SK-N-MC (cell line): Measurements from ENCODE around the gene SPTBN2.

ENCODE experiments used
- DNase-seq: peaks from one replicate; pipeline ENCODE4 v3.0.0-alpha.2; 2011; ENCODE audit warnings: low read depth, low spot score
- H3K27ac ChIP-seq: fragments of 200-600 bp; sonication (generic); 2 replicates; pipeline ENCODE4 v1.5.1; 2016; ENCODE audit warnings: mixed run types
- H3K36me3 ChIP-seq: fragments of 200-600 bp; sonication (generic); 2 replicates; pipeline ENCODE4 v1.6.1; 2017; ENCODE audit warnings: antibody characterized with exemption, low read length, mixed read lengths; ENCODE audit not compliant: insufficient read depth
- H3K4me3 ChIP-seq: fragments of 200-600 bp; sonication (generic); 2 replicates; pipeline ENCODE4 v1.5.1; 2016
- H3K9ac ChIP-seq: fragments of 200-600 bp; sonication (generic); 2 replicates; pipeline ENCODE4 v1.8.0; 2017; ENCODE audit warnings: mixed run types, mixed read lengths; ENCODE audit not compliant: insufficient read length
- H3K9me3 ChIP-seq: fragments of 200-600 bp; sonication (generic); 2 replicates; pipeline ENCODE4 v1.6.1; 2017; ENCODE audit warnings: low read depth, mild to moderate bottlenecking, antibody characterized with exemption, low read length, moderate library complexity, mixed read lengths
- EZH2 ChIP-seq: fragments of 200-600 bp; sonication (generic); IDR thresholded peaks from one replicate; pipeline ENCODE4 v1.6.1; 2017; ENCODE audit warnings: antibody characterized with exemption
- FOXP2 ChIP-seq: optimal IDR thresholded peaks from 2 replicates; pipeline ENCODE3; 2011; ENCODE audit warnings: mild to moderate bottlenecking, moderate library complexity; ENCODE audit not compliant: insufficient read depth; ENCODE audit errors: extremely low read length, control extremely low read depth
- POLR2AphosphoS5 ChIP-seq: IDR thresholded peaks from 2 replicates; pipeline ENCODE4 v1.6.1; 2012; ENCODE audit warnings: mild to moderate bottlenecking, low read depth, low read length, borderline replicate concordance

Gene SPTBN2

DNA sequence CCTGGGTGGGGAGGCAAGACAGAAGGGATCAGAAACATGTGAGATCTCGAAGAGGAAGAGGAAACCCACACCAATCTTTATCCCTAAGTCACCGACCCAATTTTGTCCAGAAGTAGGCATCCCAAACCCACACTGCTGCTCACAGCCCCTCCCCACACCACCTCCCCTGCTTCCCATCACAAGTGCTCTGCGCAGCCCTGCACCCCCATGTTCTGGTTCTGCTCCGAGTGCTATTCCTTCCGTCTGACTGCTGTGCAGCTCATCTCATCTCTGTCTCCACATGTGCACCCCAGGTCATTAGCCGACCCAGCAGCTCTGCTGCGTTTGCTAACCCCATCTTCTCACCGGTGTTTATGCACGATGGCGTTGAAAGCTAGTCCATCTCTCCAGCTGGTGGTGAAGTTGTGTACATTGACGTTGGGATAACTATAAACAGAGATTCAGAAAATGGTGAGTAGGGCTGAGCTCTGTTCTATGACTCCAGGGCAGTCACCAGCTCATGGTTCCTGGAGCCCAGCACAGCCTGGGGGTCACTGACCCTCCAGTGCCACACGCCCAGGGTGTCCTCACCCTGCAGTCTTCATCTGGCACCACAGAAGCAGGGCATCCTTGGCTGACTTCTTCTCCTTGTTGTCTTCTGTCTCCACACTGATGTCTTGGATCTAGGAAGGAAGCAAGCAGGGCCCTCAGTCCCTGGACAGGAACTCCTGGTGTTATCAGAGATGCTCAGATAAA lies 15.1 kb downstream of the SPTBN2 start:
- H3K27ac ChIP-seq = no peak overlapping the region
- TF ChIP-seq POLR2AphosphoS5 (no peak), EZH2 (no peak), FOXP2 (no peak)
- H3K9ac ChIP-seq = no peak overlapping the region
- H3K9me3 ChIP-seq = no peaks in the 10 kb centered on the region
- no peak for DNase-seq
- H3K36me3 ChIP-seq = peaks cover 75% of the 10 kb centered on the region
- no peak overlapping the region for H3K4me3 ChIP-seq

DNA sequence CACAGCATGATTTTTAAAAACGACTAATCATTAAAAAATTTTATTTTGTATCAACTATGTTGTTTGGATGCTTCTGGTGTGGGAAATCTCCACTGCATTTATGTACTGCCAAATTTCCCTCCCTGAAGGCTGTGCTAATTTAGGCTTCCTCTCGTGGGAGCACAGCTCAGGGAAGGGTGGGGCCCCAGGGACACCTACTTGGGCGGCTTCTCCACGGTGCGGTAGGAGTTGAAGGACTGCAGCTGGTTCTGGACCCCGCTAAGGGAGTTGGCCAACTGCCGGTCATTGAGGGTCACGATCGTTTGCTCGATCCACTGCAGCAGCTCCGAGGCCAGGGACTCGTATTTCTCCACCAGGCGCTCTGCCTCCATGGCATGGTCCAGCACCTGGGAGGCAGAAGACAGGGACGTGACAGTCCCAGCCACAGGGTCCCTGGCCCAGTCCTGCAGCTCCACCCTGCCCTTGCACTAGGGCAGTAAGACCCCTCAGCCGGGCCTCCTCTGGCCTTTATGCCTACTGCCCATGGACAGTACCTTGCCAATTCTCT lies 18.6 kb downstream of the SPTBN2 start:
- Histone ChIP-seq H3K4me3 (no peak overlapping the region), H3K36me3 (peaks cover 86% of the 10 kb centered on the region)
- TF ChIP-seq EZH2 = no peak
- no peak for TF ChIP-seq POLR2AphosphoS5
- TF ChIP-seq FOXP2 = no peak

DNA sequence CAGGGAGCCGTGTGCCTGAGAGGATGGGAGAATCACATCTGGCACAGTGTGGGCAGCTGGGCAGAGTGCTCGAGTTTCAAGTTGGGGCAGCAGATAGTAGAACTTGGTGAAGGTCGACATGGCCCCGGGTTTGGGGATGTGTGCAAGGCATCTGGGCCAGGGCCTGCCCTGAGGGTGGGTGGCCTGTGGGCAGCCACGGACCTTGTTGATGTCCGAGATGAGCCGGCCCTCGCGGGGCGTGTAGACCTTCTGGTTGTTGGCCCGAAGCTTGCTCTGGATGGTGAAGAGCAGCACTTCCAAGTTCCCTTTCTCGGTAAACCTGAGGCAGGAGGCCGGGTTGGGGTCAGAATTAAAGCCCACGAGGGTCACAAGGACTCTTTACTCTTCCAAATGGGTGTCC lies 20.3 kb downstream of the SPTBN2 start:
- Histone ChIP-seq H3K4me3 (no peak overlapping the region), H3K9ac (no peak overlapping the region), H3K36me3 (peaks cover 75% of the 10 kb centered on the region), H3K27ac (no peak overlapping the region), H3K9me3 (no peaks in the 10 kb centered on the region)
- TF ChIP-seq EZH2 (no peak), FOXP2 (no peak), POLR2AphosphoS5 (no peak)
- DNase-seq = no peak

More for the DNA sequence above, 18.6 kb downstream of the SPTBN2 start:
- no peak overlapping the region for H3K9ac ChIP-seq
- DNase-seq = no peak
- H3K9me3 ChIP-seq = no peaks in the 10 kb centered on the region
- no peak overlapping the region for H3K27ac ChIP-seq

DNA sequence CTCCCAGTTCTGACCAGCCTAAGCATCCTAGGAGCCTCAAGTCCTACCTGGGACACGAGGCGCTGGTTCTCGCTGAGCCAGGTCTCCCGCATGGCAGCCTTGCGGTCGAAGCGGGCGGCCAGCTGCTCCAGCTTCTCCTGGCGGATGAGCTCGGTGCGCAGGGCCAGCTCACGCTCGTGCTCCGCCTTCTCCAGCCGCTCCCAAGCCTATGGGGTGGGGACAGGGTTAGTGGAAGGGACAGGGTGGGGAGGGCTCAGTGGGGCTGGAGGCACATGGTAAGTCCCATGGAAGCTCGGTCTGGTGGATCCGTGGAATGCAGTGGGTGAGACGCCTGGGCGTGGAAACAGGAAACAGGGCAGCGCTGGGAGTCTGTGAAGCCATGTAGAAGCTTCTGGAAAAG lies 20.9 kb downstream of the SPTBN2 start:
- no peaks in the 10 kb centered on the region for H3K9me3 ChIP-seq
- TF ChIP-seq EZH2 (no peak), POLR2AphosphoS5 (no peak), FOXP2 (no peak)
- H3K27ac ChIP-seq = no peak overlapping the region
- H3K4me3 ChIP-seq = no peak overlapping the region
- no peak overlapping the region for H3K9ac ChIP-seq
- H3K36me3 ChIP-seq = peaks cover 69% of the 10 kb centered on the region
- no peak for DNase-seq

DNA sequence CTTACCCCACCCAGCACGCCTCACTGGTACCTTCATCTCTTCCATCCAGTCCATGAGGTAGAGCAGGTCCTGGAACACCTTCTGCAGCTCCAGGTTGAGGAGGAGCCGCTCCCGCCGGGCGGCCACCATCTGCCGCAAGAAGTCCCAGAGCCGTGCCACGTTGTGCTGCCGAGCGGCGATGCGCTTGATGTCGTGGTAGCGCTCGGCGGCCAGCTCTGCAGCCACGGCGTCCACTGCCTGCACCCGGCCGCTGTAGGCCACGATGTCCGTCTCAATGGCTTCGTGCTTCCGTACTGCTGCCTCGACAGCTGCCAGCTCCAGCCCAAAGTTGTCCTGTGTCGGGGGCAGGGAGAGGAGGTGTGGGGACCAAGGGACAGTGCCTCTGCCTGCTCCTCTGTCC lies 21.5 kb downstream of the SPTBN2 start:
- no peak for DNase-seq
- Histone ChIP-seq H3K9me3 (no peaks in the 10 kb centered on the region), H3K27ac (no peak overlapping the region), H3K4me3 (no peak overlapping the region), H3K9ac (no peak overlapping the region), H3K36me3 (peaks cover 63% of the 10 kb centered on the region)
- no peak for TF ChIP-seq POLR2AphosphoS5
- no peak for TF ChIP-seq FOXP2
- TF ChIP-seq EZH2 = no peak

DNA sequence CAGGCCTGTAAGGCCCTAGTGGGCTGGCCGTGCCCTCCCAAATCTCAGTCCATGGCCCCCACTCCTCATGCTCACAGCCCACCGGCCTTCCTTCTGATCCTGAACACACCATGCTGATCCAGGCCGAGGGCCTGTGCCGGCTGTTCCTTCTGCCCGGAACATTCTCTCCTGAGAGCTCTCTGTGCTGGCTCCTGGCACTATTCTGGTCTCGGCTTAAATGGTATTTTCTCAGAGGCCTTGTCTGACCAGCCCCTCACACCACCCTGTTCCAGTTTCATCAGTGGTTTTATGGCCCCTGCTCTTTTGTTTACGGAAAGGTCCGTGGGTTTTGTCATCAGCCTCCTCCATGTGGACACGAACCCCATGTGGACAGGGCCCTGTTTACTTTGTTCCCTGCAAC lies 22.0 kb downstream of the SPTBN2 start:
- TF ChIP-seq FOXP2 (no peak), EZH2 (no peak), POLR2AphosphoS5 (no peak)
- Histone ChIP-seq H3K4me3 (no peak overlapping the region), H3K9ac (no peak overlapping the region), H3K36me3 (peaks cover 67% of the 10 kb centered on the region), H3K9me3 (no peaks in the 10 kb centered on the region), H3K27ac (no peak overlapping the region)
- no peak for DNase-seq

DNA sequence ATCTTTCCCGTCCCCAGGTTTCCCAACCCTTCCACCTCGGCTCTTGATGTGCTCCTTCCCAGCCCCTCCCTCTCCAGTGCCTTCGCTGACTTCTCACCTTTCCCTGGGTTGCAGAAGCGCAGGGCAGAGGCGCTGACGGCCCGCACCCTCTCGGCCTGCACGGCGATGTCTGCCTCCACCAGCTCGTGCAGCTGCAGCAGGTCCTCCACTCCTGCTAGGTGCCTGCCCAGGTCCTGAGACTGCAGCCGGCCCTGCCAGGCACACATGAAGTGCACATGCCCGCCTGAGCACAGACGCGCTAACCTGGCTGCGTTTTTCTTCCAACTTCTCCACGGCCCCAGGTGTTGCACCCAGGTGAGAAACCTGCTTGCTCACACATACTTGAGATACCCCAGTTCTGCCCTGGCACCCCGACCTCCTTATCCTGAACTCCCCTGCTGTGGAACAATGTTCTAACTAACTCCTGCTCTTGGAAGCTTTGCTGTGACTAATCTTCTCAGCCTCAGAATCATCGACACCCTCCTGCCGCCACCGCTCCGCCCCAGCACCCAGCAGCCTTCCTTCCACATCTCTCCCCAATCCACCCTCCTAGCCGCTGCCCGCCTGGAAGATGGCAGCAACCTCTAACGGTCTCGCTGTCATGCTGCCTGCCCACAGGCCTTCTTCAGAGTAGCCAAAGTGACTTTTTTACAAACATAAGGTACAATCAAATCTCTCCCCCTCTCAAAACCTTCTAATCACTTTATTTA lies 23.3 kb downstream of the SPTBN2 start:
- Histone ChIP-seq H3K36me3 (peaks cover 67% of the 10 kb centered on the region), H3K9me3 (no peaks in the 10 kb centered on the region), H3K4me3 (no peak overlapping the region), H3K27ac (no peak overlapping the region), H3K9ac (no peak overlapping the region)
- no peak for DNase-seq
- TF ChIP-seq EZH2 (no peak), FOXP2 (no peak), POLR2AphosphoS5 (no peak)

DNA sequence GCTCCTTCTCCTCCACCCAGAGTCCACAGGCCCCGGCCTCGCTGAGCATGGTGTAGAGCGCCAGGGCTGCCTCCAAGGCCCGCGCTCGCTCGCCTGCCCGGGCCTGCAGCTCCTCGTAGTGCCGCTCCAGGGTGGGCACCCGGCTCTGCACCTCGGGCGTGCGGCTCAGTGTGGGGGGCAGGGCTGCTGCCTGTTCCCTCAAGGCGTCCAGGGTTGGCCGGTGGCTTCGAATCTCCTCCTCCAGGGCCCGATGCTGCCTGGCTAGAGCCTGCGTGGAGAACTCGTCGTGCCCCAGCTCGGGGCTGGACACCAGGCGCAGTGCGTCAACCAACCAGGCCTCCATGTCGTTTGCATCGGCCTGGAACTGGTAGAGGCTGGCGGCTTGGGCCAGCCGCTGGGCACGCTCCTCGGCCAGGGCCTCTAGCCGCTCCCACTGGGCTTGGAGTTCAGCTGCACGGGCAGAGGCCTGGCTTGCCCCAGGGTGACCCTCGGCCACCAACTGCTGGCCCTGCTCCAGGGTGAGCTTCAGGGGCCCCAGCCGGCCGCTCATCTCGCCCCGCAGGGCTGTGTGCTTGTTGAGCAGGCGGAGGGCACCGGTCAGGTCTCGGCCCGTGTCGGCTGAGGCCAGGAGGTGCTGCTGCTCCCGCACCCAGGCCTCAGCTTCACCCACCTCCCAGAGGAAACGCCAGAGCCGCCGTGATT lies 24.2 kb downstream of the SPTBN2 start:
- Histone ChIP-seq H3K9ac (no peak overlapping the region), H3K27ac (no peak overlapping the region), H3K4me3 (no peak overlapping the region), H3K36me3 (peaks cover 67% of the 10 kb centered on the region), H3K9me3 (no peaks in the 10 kb centered on the region)
- TF ChIP-seq FOXP2 (no peak), EZH2 (no peak), POLR2AphosphoS5 (no peak)
- no peak for DNase-seq
